Stimulated activated CD4-positive, alpha-beta T cell treated with anti-CD3 and anti-CD28 coated beads, TNF-alpha, amount 100 ng/mL, for 48 hours (primary cell): ENCODE results near the gene CARHSP1.
"Not testable (repeated sequence)": the region's sequence is repeated elsewhere in the genome, so short reads cannot be mapped to it uniquely, and the experiment has no call there.

Experiments used
- DNase-seq, 3 donors: peaks; one replicate each; pipeline ENCODE4 v3.0.0-alpha.2; 2020; ENCODE audit warnings: low read depth in 3 of 3

Gene CARHSP1

GRCh38 chr16:8872071-8872470 is 3.3 kb upstream of the CARHSP1 start:
- DNase-seq, result no peak

- DNase-seq, result not testable (repeated sequence)
Observed at GRCh38 chr16:8869988-8870241, 1.1 kb upstream of the CARHSP1 start.

- DNase-seq, result no peak
Observed at GRCh38 chr16:8869212-8869987, 594 bp upstream of the CARHSP1 start.

- DNase-seq, result no peak
Observed at GRCh38 chr16:8867932-8868415, 832 bp downstream of the CARHSP1 start.

- DNase-seq, result no peak
Observed at GRCh38 chr16:8867216-8867931, 1.4 kb downstream of the CARHSP1 start.

- DNase-seq, result no peak
Observed at GRCh38 chr16:8866884-8867215, 2.0 kb downstream of the CARHSP1 start.

- no peak for DNase-seq
Observed at GRCh38 chr16:8866118-8866883, 2.5 kb downstream of the CARHSP1 start.

- no peak for DNase-seq
Observed at GRCh38 chr16:8865145-8865882, 3.5 kb downstream of the CARHSP1 start.

GRCh38 chr16:8864480-8865110 is 4.2 kb downstream of the CARHSP1 start:
- no peak for DNase-seq

- no peak for DNase-seq
Observed at GRCh38 chr16:8863594-8864424, 5.0 kb downstream of the CARHSP1 start.

GRCh38 chr16:8862309-8863130 is 6.3 kb downstream of the CARHSP1 start:
- DNase-seq, result no peak

- DNase-seq, result no peak
Observed at GRCh38 chr16:8861563-8862308, 7.1 kb downstream of the CARHSP1 start.

GRCh38 chr16:8859913-8860881 is 8.6 kb downstream of the CARHSP1 start:
- no peak for DNase-seq

- DNase-seq, result no peak
Observed at GRCh38 chr16:8858994-8859912, 9.6 kb downstream of the CARHSP1 start.

GRCh38 chr16:8855972-8856371 is 12.8 kb downstream of the CARHSP1 start:
- DNase-seq, result no peak

GRCh38 chr16:8855051-8855786 is 13.6 kb downstream of the CARHSP1 start:
- DNase-seq, result no peak
